BE2C (cell line): ENCODE results near the gene LARP4B.
A peak's percentile ranks its signal among the peaks of the same experiment; 100 is the strongest.

Source experiments
- DNase-seq: peaks from one replicate; pipeline ENCODE4 v3.0.0-alpha.2; 2020
- H3K27me3 ChIP-seq: fragments of 250-450 bp; sonication (Bioruptor Pico); 2 replicates; pipeline ENCODE4 v1.5.1; 2020; ENCODE audit warnings: mild to moderate bottlenecking
- H3K36me3 ChIP-seq: fragments of 250-450 bp; sonication (Bioruptor Pico); 2 replicates; pipeline ENCODE4 v1.5.1; 2020; ENCODE audit warnings: mild to moderate bottlenecking
- H3K4me1 ChIP-seq: fragments of 250-450 bp; sonication (Bioruptor Pico); 2 replicates; pipeline ENCODE4 v1.5.1; 2020
- H3K4me3 ChIP-seq: 2 replicates; pipeline ENCODE4 v1.5.1; 2011; ENCODE audit warnings: low read depth, low read length
- H3K9me3 ChIP-seq: fragments of 250-450 bp; sonication (Bioruptor Pico); 2 replicates; pipeline ENCODE4 v1.5.1; 2020
- TF ChIP-seq, protein P1 (sequence below): IDR thresholded peaks from 2 replicates; pipeline ENCODE4 v1.5.1; 2012; ENCODE audit warnings: mild to moderate bottlenecking, low read depth, low read length

Gene LARP4B

DNA sequence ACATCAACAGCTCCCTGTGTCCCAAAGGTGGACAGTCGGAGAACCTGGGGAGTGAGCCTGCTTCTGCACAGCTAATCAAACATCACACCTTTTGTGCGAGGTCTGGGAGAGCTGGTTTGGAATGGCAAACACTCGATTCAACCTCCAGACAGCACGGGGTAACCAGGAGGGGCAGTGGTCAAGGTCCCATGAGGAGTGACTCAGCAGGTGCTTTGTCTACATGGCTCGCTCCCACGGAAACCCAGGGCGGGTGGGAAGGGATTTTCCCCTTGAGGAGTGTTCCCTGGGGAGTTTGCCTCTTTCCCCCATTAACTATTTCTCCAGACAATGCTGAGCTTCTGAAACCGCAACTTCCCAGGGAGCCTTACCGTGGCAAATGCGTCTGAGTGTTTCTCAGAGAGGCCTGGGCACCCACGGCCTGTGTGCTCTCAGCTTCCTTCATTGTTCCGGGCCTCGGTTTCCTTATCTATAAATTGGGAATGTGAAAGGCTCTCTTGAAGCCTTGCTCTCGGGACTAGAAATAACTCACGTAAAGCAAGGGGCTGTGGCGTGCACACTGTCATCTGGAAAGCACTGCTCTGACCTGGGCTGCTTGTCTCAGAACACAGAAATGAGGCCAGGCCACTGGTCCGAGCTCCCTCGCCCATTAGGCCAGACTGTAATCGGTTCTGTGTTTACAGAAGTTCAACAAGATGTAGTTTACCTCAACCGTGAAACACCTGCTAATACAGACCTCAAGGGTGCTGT, 42.7 kb upstream of the LARP4B start:
- no peaks in the 10 kb centered on the region for H3K27me3 ChIP-seq
- H3K9me3 ChIP-seq: no peaks in the 10 kb centered on the region; the same call in 1 of the 2 replicates
- H3K4me3 ChIP-seq: no peak overlapping the region
- DNase-seq: no peak
- H3K4me1 ChIP-seq: peaks cover 4% of the 10 kb centered on the region
- no peaks in the 10 kb centered on the region for H3K36me3 ChIP-seq
- TF ChIP-seq, protein P1, sequence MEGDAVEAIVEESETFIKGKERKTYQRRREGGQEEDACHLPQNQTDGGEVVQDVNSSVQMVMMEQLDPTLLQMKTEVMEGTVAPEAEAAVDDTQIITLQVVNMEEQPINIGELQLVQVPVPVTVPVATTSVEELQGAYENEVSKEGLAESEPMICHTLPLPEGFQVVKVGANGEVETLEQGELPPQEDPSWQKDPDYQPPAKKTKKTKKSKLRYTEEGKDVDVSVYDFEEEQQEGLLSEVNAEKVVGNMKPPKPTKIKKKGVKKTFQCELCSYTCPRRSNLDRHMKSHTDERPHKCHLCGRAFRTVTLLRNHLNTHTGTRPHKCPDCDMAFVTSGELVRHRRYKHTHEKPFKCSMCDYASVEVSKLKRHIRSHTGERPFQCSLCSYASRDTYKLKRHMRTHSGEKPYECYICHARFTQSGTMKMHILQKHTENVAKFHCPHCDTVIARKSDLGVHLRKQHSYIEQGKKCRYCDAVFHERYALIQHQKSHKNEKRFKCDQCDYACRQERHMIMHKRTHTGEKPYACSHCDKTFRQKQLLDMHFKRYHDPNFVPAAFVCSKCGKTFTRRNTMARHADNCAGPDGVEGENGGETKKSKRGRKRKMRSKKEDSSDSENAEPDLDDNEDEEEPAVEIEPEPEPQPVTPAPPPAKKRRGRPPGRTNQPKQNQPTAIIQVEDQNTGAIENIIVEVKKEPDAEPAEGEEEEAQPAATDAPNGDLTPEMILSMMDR: no peak

DNA sequence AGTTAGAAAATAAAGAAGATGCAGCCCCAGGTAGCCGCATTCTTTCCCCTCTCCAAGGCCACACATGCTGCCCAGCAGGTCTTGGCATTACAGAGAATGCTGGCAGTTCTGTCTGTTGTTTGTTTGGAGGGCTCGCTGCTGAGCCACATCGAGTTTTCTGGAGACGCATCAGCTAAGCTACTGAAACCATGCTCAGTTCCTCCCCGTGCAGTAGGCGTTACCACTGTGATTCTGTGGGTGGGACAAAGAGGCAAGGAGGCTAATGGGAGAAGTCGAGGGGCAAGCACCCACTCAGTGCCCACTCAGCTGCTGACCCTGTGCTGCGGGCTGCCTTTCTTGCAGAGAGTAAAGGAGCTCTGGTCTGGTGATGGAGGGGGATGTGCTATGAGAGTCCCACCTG, 41.3 kb upstream of the LARP4B start:
- H3K4me1 ChIP-seq: peaks cover 4% of the 10 kb centered on the region
- TF ChIP-seq, protein P1: no peak
- no peaks in the 10 kb centered on the region for H3K27me3 ChIP-seq
- no peak overlapping the region for H3K4me3 ChIP-seq
- no peaks in the 10 kb centered on the region for H3K36me3 ChIP-seq
- no peak for DNase-seq
- H3K9me3 ChIP-seq: no peaks in the 10 kb centered on the region

DNA sequence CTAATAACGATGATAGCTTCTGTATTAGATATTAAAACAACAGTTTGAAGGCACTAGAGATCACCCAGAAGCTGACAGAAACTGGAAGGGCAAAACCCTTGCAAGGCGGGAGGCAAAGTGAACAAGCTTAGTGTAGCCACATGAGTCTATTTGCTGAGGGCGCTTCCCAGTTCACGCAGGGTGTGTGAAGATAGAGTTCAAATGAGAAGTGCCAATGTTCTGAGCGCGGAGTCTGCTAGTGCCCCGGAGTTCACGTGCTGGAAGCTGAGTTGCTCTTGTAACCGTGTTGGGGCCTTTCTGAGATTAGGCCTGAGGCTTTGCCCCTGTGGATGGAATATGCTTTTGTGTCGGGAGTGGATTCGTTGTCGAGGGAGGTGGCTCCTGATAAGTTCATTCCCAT, 40.1 kb upstream of the LARP4B start:
- H3K4me1 ChIP-seq: peaks cover 4% of the 10 kb centered on the region
- DNase-seq: no peak
- no peak overlapping the region for H3K4me3 ChIP-seq

DNA sequence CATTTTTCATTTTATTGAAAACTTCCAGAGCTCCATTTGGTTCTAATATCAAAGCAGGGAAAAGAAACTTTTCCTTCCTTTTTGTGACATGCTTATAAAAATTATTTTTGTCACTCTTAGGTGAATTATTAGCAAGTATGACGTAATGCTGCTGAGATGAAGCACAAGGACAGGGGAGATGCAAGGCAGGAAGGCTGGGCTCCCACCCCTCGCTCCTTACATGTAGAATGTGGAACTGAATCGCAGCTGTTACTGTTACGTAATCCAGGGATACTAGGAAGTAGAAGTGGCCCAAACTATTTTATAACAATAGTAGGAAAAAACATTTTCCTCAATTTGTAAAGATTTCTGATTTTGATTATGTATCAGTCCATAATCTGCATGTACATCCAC, 39.6 kb upstream of the LARP4B start:
- no peaks in the 10 kb centered on the region for H3K9me3 ChIP-seq
- TF ChIP-seq, protein P1: no peak
- H3K27me3 ChIP-seq: no peaks in the 10 kb centered on the region
- no peaks in the 10 kb centered on the region for H3K36me3 ChIP-seq
- no peak for DNase-seq
- peaks cover 4% of the 10 kb centered on the region for H3K4me1 ChIP-seq
- H3K4me3 ChIP-seq: peak overlapping the region; percentile 11; the same call in 1 of the 2 replicates

More for the DNA sequence above, 40.1 kb upstream of the LARP4B start:
- Histone ChIP-seq H3K9me3 (no peaks in the 10 kb centered on the region), H3K36me3 (no peaks in the 10 kb centered on the region), H3K27me3 (no peaks in the 10 kb centered on the region)
- TF ChIP-seq, protein P1: no peak

DNA sequence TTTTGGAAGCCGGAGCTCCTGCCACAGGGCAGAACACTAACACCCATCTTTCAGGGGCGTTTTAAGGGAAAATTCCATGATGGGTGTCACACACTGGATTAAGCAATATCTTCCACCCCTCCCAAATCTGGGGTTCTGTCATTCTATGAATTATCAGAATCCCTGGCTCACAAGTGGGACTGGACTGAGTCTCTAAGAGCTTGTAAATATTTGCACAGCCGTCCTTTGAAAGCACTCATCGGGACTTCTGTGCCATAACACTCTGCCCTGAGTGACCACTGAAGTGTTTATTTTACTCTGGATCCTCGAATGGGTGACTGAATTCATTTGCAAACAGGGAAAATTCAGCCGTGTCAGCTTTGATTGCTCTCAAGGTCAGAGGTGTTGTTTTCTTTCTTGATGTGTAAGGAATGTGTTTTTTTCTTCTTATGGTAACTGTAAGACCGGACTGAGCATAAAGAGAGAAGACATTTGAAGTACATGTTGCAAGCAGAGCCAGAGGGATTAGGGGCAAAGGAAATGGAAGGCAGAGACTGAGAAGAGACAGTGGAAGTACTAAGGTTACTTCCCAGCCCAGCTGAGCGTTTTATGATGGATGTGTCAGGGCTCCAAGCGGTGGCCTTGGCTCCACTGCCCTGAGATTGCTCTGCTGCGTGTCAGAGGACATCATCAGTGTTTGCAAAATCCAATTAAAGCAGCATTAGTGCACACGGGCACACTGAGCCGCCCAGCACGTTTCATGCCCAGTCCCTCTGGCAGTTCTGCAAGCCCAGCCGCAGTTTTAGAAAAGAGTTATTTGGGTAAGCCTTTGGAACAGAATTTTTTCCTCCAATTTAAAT, 39.0 kb upstream of the LARP4B start:
- Histone ChIP-seq H3K9me3 (no peaks in the 10 kb centered on the region), H3K27me3 (no peaks in the 10 kb centered on the region), H3K4me1 (peaks cover 4% of the 10 kb centered on the region), H3K36me3 (no peaks in the 10 kb centered on the region), H3K4me3 (peak overlapping the region; percentile 11; the same call in 1 of the 2 replicates)
- TF ChIP-seq, protein P1: no peak
- DNase-seq: peak; percentile 47
